ENCODE measurements around the gene SMIM38. TPM values are rescaled to one million over a fixed set of nuclear protein-coding genes. Genes with fewer than 3 reads are reported as not detected.

Gene SMIM38
- total RNA-seq, 4 donors from 2014 or later: 2.9 to 10.1 TPM; not detected in 2

GRCh38 chr11:69154211-69154913 lies 1.4 kb upstream of the SMIM38 start:
- no peak overlapping the region for H3K27ac ChIP-seq
- H3K9me3 ChIP-seq: no peaks in the 10 kb centered on the region
- no peak for DNase-seq
- peaks cover 10% of the 10 kb centered on the region for H3K27me3 ChIP-seq
- peaks cover 0 to 12% (median 9%) of the 10 kb centered on the region in 4 donors for H3K4me1 ChIP-seq
- H3K4me3 ChIP-seq: no peak overlapping the region
- in situ Hi-C loops (cut with MboI; ENCODE audit: low pct_ligation_motif_present in 1 of 4, low pct_unique_long_range_greater_than_20kb in 1 of 4, low sequenced_read_pairs in 3 of 4) (no loop called here), intact Hi-C loops (cut with DNase I; ENCODE audit: low total_unique reads) (no loop called here)
- TF ChIP-seq CTCF (IDR thresholded peaks at IDR 0.05): no peak
- H3K36me3 ChIP-seq: no peaks in the 10 kb centered on the region
- 78% methylated on average over 18 of the region's 21 CpGs; no CpG with 5 or more reads in 1 of the 2 donors for WGBS, 2 donors (ENCODE audit: low coverage in 1 of 2)

GRCh38 chr11:69154938-69155301 lies 815 bp upstream of the SMIM38 start:
- whole genome bisulfite sequencing, 2 donors (ENCODE audit: low coverage in 1 of 2): 77% methylated on average over 10 of the region's 10 CpGs; no CpG with 5 or more reads in 1 of the 2 donors
- TF ChIP-seq EP300 (IDR thresholded peaks at IDR 0.05; ENCODE audit: low read depth) (no peak), POLR2A (IDR thresholded peaks at IDR 0.05) (no peak), POLR2AphosphoS5 (IDR thresholded peaks at IDR 0.05) (no peak), CTCF (IDR thresholded peaks at IDR 0.05) (no peak)
- Histone ChIP-seq H3K9me3 (no peaks in the 10 kb centered on the region), H3K36me3 (no peaks in the 10 kb centered on the region), H3K4me3 (no peak overlapping the region), H3K4me1 (peaks cover 0 to 12% (median 9%) of the 10 kb centered on the region in 4 donors), H3K27me3 (peaks cover 10% of the 10 kb centered on the region), H3K27ac (no peak overlapping the region)
- in situ Hi-C loops (cut with MboI; ENCODE audit: low pct_ligation_motif_present in 1 of 4, low pct_unique_long_range_greater_than_20kb in 1 of 4, low sequenced_read_pairs in 3 of 4) (no loop called here), intact Hi-C loops (cut with DNase I; ENCODE audit: low total_unique reads) (no loop called here)
- DNase-seq: no peak

- no peak overlapping the region for H3K4me3 ChIP-seq
- no peak for DNase-seq
- TF ChIP-seq EP300 (IDR thresholded peaks at IDR 0.05; ENCODE audit: low read depth): no peak
- no peak for TF ChIP-seq CTCF (IDR thresholded peaks at IDR 0.05)
- no peak for TF ChIP-seq POLR2AphosphoS5 (IDR thresholded peaks at IDR 0.05)
- TF ChIP-seq POLR2A (IDR thresholded peaks at IDR 0.05): no peak
- H3K36me3 ChIP-seq: no peaks in the 10 kb centered on the region
- H3K27ac ChIP-seq: no peak overlapping the region
- H3K4me1 ChIP-seq: peaks cover 0 to 12% (median 9%) of the 10 kb centered on the region in 4 donors
- H3K27me3 ChIP-seq: peaks cover 10% of the 10 kb centered on the region
- H3K9me3 ChIP-seq: no peaks in the 10 kb centered on the region
- intact Hi-C loops (cut with DNase I; ENCODE audit: low total_unique reads): no loop called here
- in situ Hi-C loops (cut with MboI; ENCODE audit: low pct_ligation_motif_present in 1 of 4, low pct_unique_long_range_greater_than_20kb in 1 of 4, low sequenced_read_pairs in 3 of 4): no loop called here
- WGBS, 2 donors (ENCODE audit: low coverage in 1 of 2): 81% methylated on average over 13 of the region's 13 CpGs; no CpG with 5 or more reads in 1 of the 2 donors
Observed at GRCh38 chr11:69156235-69156639, 502 bp downstream of the SMIM38 start.

GRCh38 chr11:69156673-69157155 lies 979 bp downstream of the SMIM38 start:
- H3K9me3 ChIP-seq: no peaks in the 10 kb centered on the region
- H3K4me3 ChIP-seq: peak overlapping the region in 1 of 4 donors; percentile 17
- peaks cover 0 to 12% (median 9%) of the 10 kb centered on the region in 4 donors for H3K4me1 ChIP-seq
- 88% methylated on average over 15 of the region's 15 CpGs; no CpG with 5 or more reads in 1 of the 2 donors for WGBS, 2 donors (ENCODE audit: low coverage in 1 of 2)
- peaks cover 10% of the 10 kb centered on the region for H3K27me3 ChIP-seq
- intact Hi-C loops (cut with DNase I; ENCODE audit: low total_unique reads) (no loop called here), in situ Hi-C loops (cut with MboI; ENCODE audit: low pct_ligation_motif_present in 1 of 4, low pct_unique_long_range_greater_than_20kb in 1 of 4, low sequenced_read_pairs in 3 of 4) (no loop called here)
- H3K27ac ChIP-seq: peak overlapping the region; percentile 7 to 51 (median 40)
- no peaks in the 10 kb centered on the region for H3K36me3 ChIP-seq
- no peak for DNase-seq
- TF ChIP-seq POLR2A (IDR thresholded peaks at IDR 0.05) (no peak), POLR2AphosphoS5 (IDR thresholded peaks at IDR 0.05) (no peak), EP300 (IDR thresholded peaks at IDR 0.05; ENCODE audit: low read depth) (no peak), CTCF (IDR thresholded peaks at IDR 0.05) (no peak)
